ENCODE data around the gene ANAPC5.
"Not testable (repeated sequence)": the region's sequence is repeated elsewhere in the genome, so short reads cannot be mapped to it uniquely, and the experiment has no call there.

DNA sequence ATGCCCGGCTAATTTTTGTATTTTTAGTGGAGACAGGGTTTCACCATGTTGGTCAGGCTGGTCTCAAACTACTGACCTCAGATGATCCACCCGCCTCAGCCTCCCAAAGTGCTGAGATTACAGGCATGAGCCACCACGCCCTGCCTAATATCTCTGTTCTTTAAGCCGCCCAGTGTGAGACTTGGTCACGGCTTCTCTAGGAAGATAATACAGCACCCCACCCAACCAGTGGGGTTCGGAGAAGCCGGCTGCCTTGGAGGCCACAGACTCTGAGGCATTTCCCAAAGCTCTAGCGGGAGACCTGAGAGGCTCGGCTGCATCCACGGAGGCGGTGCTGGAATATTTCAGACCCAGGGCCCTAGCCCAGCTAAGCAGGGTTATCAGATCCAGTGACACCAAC is 69.3 kb downstream of the ANAPC5 start:
- not testable (repeated sequence) for TF ChIP-seq POLR2A (IDR thresholded peaks at IDR 0.05; ENCODE audit: low read depth, low read length); TAF1 (IDR thresholded peaks at IDR 0.05; ENCODE audit: borderline replicate concordance, low read depth, low read length)

Data from GM12892 (cell line).